CD4-positive, alpha-beta T cell treated with Interferon gamma for 1 hour (primary cell): ENCODE results near the gene LPP.
A peak's percentile ranks its signal among the peaks of the same experiment; 100 is the strongest.

ENCODE experiments used
- DNase-seq: peaks from one replicate; pipeline ENCODE4 v3.0.0-alpha.2; 2020

LPP gene

GRCh38 chr3:188309437-188310269 lies 155.7 kb downstream of the LPP start:
- DNase-seq: no peak

GRCh38 chr3:188310270-188310710 lies 156.3 kb downstream of the LPP start:
- no peak for DNase-seq

GRCh38 chr3:188315553-188315952 lies 161.6 kb downstream of the LPP start:
- DNase-seq: no peak

GRCh38 chr3:188316021-188316722 lies 162.2 kb downstream of the LPP start:
- DNase-seq: no peak

- DNase-seq: no peak
These were observed 162.7 kb downstream of the LPP start for GRCh38 chr3:188316723-188317070.

- DNase-seq: no peak
These were observed 165.6 kb downstream of the LPP start for GRCh38 chr3:188319569-188319968.

GRCh38 chr3:188320757-188321156 lies 166.8 kb downstream of the LPP start:
- no peak for DNase-seq

GRCh38 chr3:188321258-188321657 lies 167.3 kb downstream of the LPP start:
- DNase-seq: no peak

- no peak for DNase-seq
These were observed 168.4 kb downstream of the LPP start for GRCh38 chr3:188322135-188322887.

GRCh38 chr3:188323067-188323842 lies 169.3 kb downstream of the LPP start:
- DNase-seq: peak; percentile 10

- DNase-seq: no peak
These were observed 172.2 kb downstream of the LPP start for GRCh38 chr3:188326111-188326510.

- DNase-seq: no peak
These were observed 173.0 kb downstream of the LPP start for GRCh38 chr3:188326968-188327367.

GRCh38 chr3:188327433-188327832 lies 173.5 kb downstream of the LPP start:
- no peak for DNase-seq

GRCh38 chr3:188330138-188330537 lies 176.2 kb downstream of the LPP start:
- no peak for DNase-seq

GRCh38 chr3:188331166-188331565 lies 177.2 kb downstream of the LPP start:
- DNase-seq: no peak

- DNase-seq: no peak
These were observed 178.1 kb downstream of the LPP start for GRCh38 chr3:188332085-188332484.

GRCh38 chr3:188335656-188336055 lies 181.7 kb downstream of the LPP start:
- no peak for DNase-seq

GRCh38 chr3:188336178-188336577 lies 182.2 kb downstream of the LPP start:
- no peak for DNase-seq

GRCh38 chr3:188337232-188337631 lies 183.3 kb downstream of the LPP start:
- DNase-seq: no peak

- DNase-seq: no peak
These were observed 184.1 kb downstream of the LPP start for GRCh38 chr3:188338086-188338485.

- no peak for DNase-seq
These were observed 185.7 kb downstream of the LPP start for GRCh38 chr3:188339410-188340295.

GRCh38 chr3:188341501-188341900 lies 187.5 kb downstream of the LPP start:
- DNase-seq: no peak
